Measurements from ENCODE around the gene ZNF438. TPM values are rescaled to one million over a fixed set of nuclear protein-coding genes. Genes with fewer than 3 reads are reported as not detected.

Gene ZNF438
- polyA plus RNA-seq, 1 experiment: 5.0 TPM

GRCh38 chr10:30818854-30819253, 212.8 kb downstream of the ZNF438 start:
- POLR2A ChIA-PET: no interaction called here
- Histone ChIP-seq H3K27me3 (ENCODE audit: control insufficient read depth, insufficient read depth, low read length) (no peaks in the 10 kb centered on the region), H3K9me3 (ENCODE audit: control insufficient read depth, insufficient read depth, low read length) (peaks cover 3% of the 10 kb centered on the region; the same call in 1 of the 2 replicates), H3K27ac (ENCODE audit: low read depth, low read length) (peak overlapping the region; percentile 98), H3K4me3 (ENCODE audit: low read depth, low read length) (no peak overlapping the region)
- CTCF ChIA-PET: interaction anchor here (0.7 kb wide), 1 partner anchor 471 kb away, joined by 4 read pairs; no protein-coding TSS in a partner anchor
- TF ChIP-seq CTCF (IDR thresholded peaks at IDR 0.05; ENCODE audit: low read depth, low read length): no peak
- DNase-seq (ENCODE audit: low read depth, low spot score): no peak

GRCh38 chr10:30818010-30818660, 213.5 kb downstream of the ZNF438 start:
- no peak for DNase-seq (ENCODE audit: low read depth, low spot score)
- no peak for TF ChIP-seq CTCF (IDR thresholded peaks at IDR 0.05; ENCODE audit: low read depth, low read length)
- Histone ChIP-seq H3K27ac (ENCODE audit: low read depth, low read length) (peak overlapping the region; percentile 98), H3K27me3 (ENCODE audit: control insufficient read depth, insufficient read depth, low read length) (no peaks in the 10 kb centered on the region), H3K4me3 (ENCODE audit: low read depth, low read length) (no peak overlapping the region), H3K9me3 (ENCODE audit: control insufficient read depth, insufficient read depth, low read length) (peaks cover 3% of the 10 kb centered on the region; the same call in 1 of the 2 replicates)
- POLR2A ChIA-PET: no interaction called here
- CTCF ChIA-PET: no interaction called here

GRCh38 chr10:30817541-30817940, 214.1 kb downstream of the ZNF438 start:
- CTCF ChIA-PET: no interaction called here
- POLR2A ChIA-PET: no interaction called here
- H3K9me3 ChIP-seq (ENCODE audit: control insufficient read depth, insufficient read depth, low read length): peaks cover 3% of the 10 kb centered on the region; the same call in 1 of the 2 replicates
- no peak overlapping the region for H3K27ac ChIP-seq (ENCODE audit: low read depth, low read length)
- H3K4me3 ChIP-seq (ENCODE audit: low read depth, low read length): no peak overlapping the region
- H3K27me3 ChIP-seq (ENCODE audit: control insufficient read depth, insufficient read depth, low read length): no peaks in the 10 kb centered on the region
- no peak for DNase-seq (ENCODE audit: low read depth, low spot score)
- no peak for TF ChIP-seq CTCF (IDR thresholded peaks at IDR 0.05; ENCODE audit: low read depth, low read length)

- ChIA-PET CTCF (no interaction called here), POLR2A (no interaction called here)
- no peak for DNase-seq (ENCODE audit: low read depth, low spot score)
- Histone ChIP-seq H3K27ac (ENCODE audit: low read depth, low read length) (no peak overlapping the region), H3K9me3 (ENCODE audit: control insufficient read depth, insufficient read depth, low read length) (no peaks in the 10 kb centered on the region; the same call in 1 of the 2 replicates), H3K27me3 (ENCODE audit: control insufficient read depth, insufficient read depth, low read length) (no peaks in the 10 kb centered on the region), H3K4me3 (ENCODE audit: low read depth, low read length) (no peak overlapping the region)
- no peak for TF ChIP-seq CTCF (IDR thresholded peaks at IDR 0.05; ENCODE audit: low read depth, low read length)
Measured at GRCh38 chr10:30816820-30817171, 214.9 kb downstream of the ZNF438 start.

GRCh38 chr10:30816159-30816819, 215.4 kb downstream of the ZNF438 start:
- ChIA-PET POLR2A (no interaction called here), CTCF (no interaction called here)
- no peak for DNase-seq (ENCODE audit: low read depth, low spot score)
- TF ChIP-seq CTCF (IDR thresholded peaks at IDR 0.05; ENCODE audit: low read depth, low read length): no peak
- no peak overlapping the region for H3K4me3 ChIP-seq (ENCODE audit: low read depth, low read length)
- H3K9me3 ChIP-seq (ENCODE audit: control insufficient read depth, insufficient read depth, low read length): no peaks in the 10 kb centered on the region; the same call in 1 of the 2 replicates
- H3K27ac ChIP-seq (ENCODE audit: low read depth, low read length): no peak overlapping the region
- no peaks in the 10 kb centered on the region for H3K27me3 ChIP-seq (ENCODE audit: control insufficient read depth, insufficient read depth, low read length)
